CD4-positive, alpha-beta T cell treated with Interleukin-4 for 4 hours (primary cell): ENCODE measurements around the gene HDAC4.

Experiments
- DNase-seq: peaks from one replicate; pipeline ENCODE4 v3.0.0-alpha.2; 2020

The HDAC4 gene

GRCh38 chr2:239276851-239277250 lies 124.0 kb downstream of the HDAC4 start:
- DNase-seq, result no peak

- DNase-seq, result no peak
Observed at GRCh38 chr2:239275847-239276831, 124.7 kb downstream of the HDAC4 start.

GRCh38 chr2:239275044-239275685 lies 125.7 kb downstream of the HDAC4 start:
- peak; percentile 93 for DNase-seq

GRCh38 chr2:239274391-239275043 lies 126.3 kb downstream of the HDAC4 start:
- DNase-seq, result no peak

GRCh38 chr2:239273280-239274234 lies 127.3 kb downstream of the HDAC4 start:
- no peak for DNase-seq

- no peak for DNase-seq
Observed at GRCh38 chr2:239272626-239273025, 128.2 kb downstream of the HDAC4 start.

GRCh38 chr2:239271882-239272281 lies 128.9 kb downstream of the HDAC4 start:
- no peak for DNase-seq

- no peak for DNase-seq
Observed at GRCh38 chr2:239271471-239271870, 129.3 kb downstream of the HDAC4 start.

- no peak for DNase-seq
Observed at GRCh38 chr2:239269916-239270315, 130.9 kb downstream of the HDAC4 start.

- DNase-seq, result no peak
Observed at GRCh38 chr2:239269173-239269885, 131.5 kb downstream of the HDAC4 start.

- DNase-seq, result no peak
Observed at GRCh38 chr2:239268549-239268948, 132.3 kb downstream of the HDAC4 start.

GRCh38 chr2:239268082-239268481 lies 132.7 kb downstream of the HDAC4 start:
- DNase-seq, result no peak

GRCh38 chr2:239267288-239267951 lies 133.4 kb downstream of the HDAC4 start:
- DNase-seq, result peak; percentile 95

- DNase-seq, result no peak
Observed at GRCh38 chr2:239266779-239267287, 134.0 kb downstream of the HDAC4 start.

GRCh38 chr2:239266434-239266766 lies 134.4 kb downstream of the HDAC4 start:
- no peak for DNase-seq

GRCh38 chr2:239265681-239266433 lies 135.0 kb downstream of the HDAC4 start:
- no peak for DNase-seq

GRCh38 chr2:239264838-239265651 lies 135.8 kb downstream of the HDAC4 start:
- DNase-seq, result peak; percentile 90

GRCh38 chr2:239264492-239264837 lies 136.4 kb downstream of the HDAC4 start:
- DNase-seq, result no peak
